Karpas-422 (cell line): ENCODE measurements around the gene UGT1A4. TPM values are rescaled to one million over a fixed set of nuclear protein-coding genes. Genes with fewer than 3 reads are reported as not detected.

ENCODE experiments used
- DNase-seq: peaks from one replicate; pipeline ENCODE4 v3.0.0-alpha.2; 2015
- H2AFZ ChIP-seq: fragments of 200-600 bp; sonication (generic); 2 replicates; pipeline ENCODE4 v1.6.1; 2014; ENCODE audit warnings: antibody characterized with exemption, low read length, mixed read lengths
- H3K27ac ChIP-seq: fragments of 200-600 bp; sonication (generic); 2 replicates; pipeline ENCODE4 v1.5.1; 2014; ENCODE audit warnings: mild to moderate bottlenecking, low read length, moderate library complexity
- H3K27me3 ChIP-seq: fragments of 200-600 bp; sonication (generic); 2 replicates; pipeline ENCODE4 v1.6.1; 2014; ENCODE audit warnings: low read length, mixed read lengths
- H3K36me3 ChIP-seq: fragments of 200-600 bp; sonication (generic); 2 replicates; pipeline ENCODE4 v1.6.1; 2014; ENCODE audit warnings: low read length, mixed read lengths; ENCODE audit not compliant: insufficient read depth
- H3K4me1 ChIP-seq: fragments of 200-600 bp; sonication (generic); 2 replicates; pipeline ENCODE4 v1.6.1; 2014; ENCODE audit warnings: mild to moderate bottlenecking, low read length, mixed read lengths
- H3K4me2 ChIP-seq: fragments of 200-600 bp; sonication (generic); 2 replicates; pipeline ENCODE4 v1.6.1; 2014; ENCODE audit warnings: low read length, low read depth, mild to moderate bottlenecking; ENCODE audit not compliant: poor library complexity, severe bottlenecking
- H3K4me3 ChIP-seq: fragments of 200-600 bp; sonication (generic); 2 replicates; pipeline ENCODE4 v1.5.1; 2014; ENCODE audit warnings: mild to moderate bottlenecking, antibody characterized with exemption, low read length, mixed read lengths
- H3K79me2 ChIP-seq: fragments of 200-600 bp; sonication (generic); 2 replicates; pipeline ENCODE4 v1.6.1; 2014; ENCODE audit warnings: mild to moderate bottlenecking, low read length, mixed read lengths
- H3K9ac ChIP-seq: fragments of 200-600 bp; sonication (generic); 2 replicates; pipeline ENCODE4 v1.6.0; 2014; ENCODE audit warnings: low read length
- H3K9me2 ChIP-seq: fragments of 200-600 bp; sonication (generic), shearing (Covaris generic); replicated peaks from 2 replicates; pipeline ENCODE4 v1.6.0; 2014; ENCODE audit warnings: mild to moderate bottlenecking, low read length, moderate library complexity; ENCODE audit not compliant: insufficient read depth
- H3K9me3 ChIP-seq: fragments of 300-700, 200-600 bp; sonication (generic); 2 replicates; pipeline ENCODE4 v1.6.1; 2014; ENCODE audit warnings: low read length, mixed read lengths
- H4K20me1 ChIP-seq: fragments of 200-600 bp; sonication (generic); 2 replicates; pipeline ENCODE4 v1.6.1; 2014; ENCODE audit warnings: mild to moderate bottlenecking, antibody characterized with exemption, low read length, low read depth; ENCODE audit not compliant: insufficient read depth
- total RNA-seq: library from RNA; depleted of rRNA; stranded (reverse); fragments of >200 nt; shearing (Covaris generic); gene quantifications from 2 replicates; pipeline ENCODE4 v1.2.3, GENCODE V29; 2014; ENCODE audit warnings: low replicate concordance

UGT1A4 gene
- total RNA-seq, 1 experiment from 2014 or later: not detected

GRCh38 chr2:233705911-233706506, 12.5 kb upstream of the UGT1A4 start:
- Histone ChIP-seq H3K4me2 (no peak overlapping the region), H3K4me3 (no peak overlapping the region), H3K79me2 (no peaks in the 10 kb centered on the region)

DNA sequence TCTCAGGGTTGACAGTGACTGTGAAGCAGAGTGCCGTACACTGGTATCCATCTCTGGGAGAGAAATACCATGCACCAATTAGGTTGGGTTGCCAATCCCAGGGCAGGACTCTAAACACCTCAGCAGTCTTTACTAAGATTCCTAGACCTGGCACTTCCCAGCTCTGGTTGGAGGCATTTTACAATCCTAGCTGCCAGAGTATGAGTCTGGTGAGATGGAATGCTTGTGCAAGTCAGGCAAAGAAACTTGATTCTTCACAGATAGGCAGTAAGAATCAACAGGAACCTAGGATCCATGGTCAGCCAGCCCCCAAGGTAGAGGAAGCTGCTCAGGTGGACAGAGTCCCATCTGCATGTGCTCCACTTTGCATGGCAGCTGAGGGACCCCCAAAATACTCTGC, 11.8 kb upstream of the UGT1A4 start:
- Histone ChIP-seq H3K9me3 (no peaks in the 10 kb centered on the region), H3K9ac (no peak overlapping the region), H3K4me2 (no peak overlapping the region), H4K20me1 (no peaks in the 10 kb centered on the region), H2AFZ (no peak overlapping the region), H3K27me3 (no peaks in the 10 kb centered on the region), H3K4me1 (no peaks in the 10 kb centered on the region), H3K36me3 (no peaks in the 10 kb centered on the region), H3K79me2 (no peaks in the 10 kb centered on the region), H3K9me2 (no peaks in the 10 kb centered on the region), H3K4me3 (no peak overlapping the region), H3K27ac (no peak overlapping the region)
- DNase-seq: no peak

More at GRCh38 chr2:233705911-233706506, 12.5 kb upstream of the UGT1A4 start:
- DNase-seq: no peak
- Histone ChIP-seq H3K4me1 (no peaks in the 10 kb centered on the region), H3K9ac (no peak overlapping the region), H2AFZ (no peak overlapping the region), H3K9me2 (no peaks in the 10 kb centered on the region), H3K27me3 (no peaks in the 10 kb centered on the region), H4K20me1 (no peaks in the 10 kb centered on the region), H3K27ac (no peak overlapping the region), H3K9me3 (no peaks in the 10 kb centered on the region), H3K36me3 (no peaks in the 10 kb centered on the region)

DNA sequence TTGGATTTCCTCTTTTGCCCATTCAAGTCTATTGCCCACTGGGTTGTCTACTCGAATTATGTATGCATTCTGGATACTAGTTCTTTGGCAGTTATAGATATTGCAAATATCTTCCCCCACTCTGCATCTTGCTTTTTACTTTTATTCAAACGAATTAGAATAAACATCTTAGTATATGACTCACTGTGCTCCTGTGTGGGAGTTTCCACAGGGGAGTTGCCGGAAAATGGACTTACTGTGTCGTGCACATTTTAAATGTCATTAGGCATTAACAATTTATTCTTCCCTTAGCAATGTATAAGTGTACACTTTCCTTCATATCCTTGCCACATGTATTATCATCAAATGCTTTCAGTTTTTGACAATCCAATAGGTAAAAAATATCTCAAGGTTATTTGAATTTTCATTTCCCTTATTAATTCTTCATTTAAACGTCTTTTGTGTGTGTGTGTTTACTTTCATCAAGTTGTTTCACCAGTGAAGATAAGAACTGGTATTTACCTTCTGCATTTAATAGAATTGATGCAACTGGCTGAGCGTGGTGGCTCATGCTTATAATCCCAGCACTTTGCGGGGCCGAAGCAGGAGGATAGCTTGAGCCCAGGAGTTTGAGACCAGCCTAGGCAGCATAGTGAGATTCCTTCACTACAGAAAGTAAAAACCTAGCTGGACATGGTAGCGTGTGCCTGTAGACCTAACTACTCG, 10.4 kb upstream of the UGT1A4 start:
- no peak for DNase-seq
- no peaks in the 10 kb centered on the region for H3K4me1 ChIP-seq
- no peak overlapping the region for H2AFZ ChIP-seq
- H3K9ac ChIP-seq: no peak overlapping the region
- H3K79me2 ChIP-seq: no peaks in the 10 kb centered on the region
- H3K27ac ChIP-seq: no peak overlapping the region
- no peaks in the 10 kb centered on the region for H3K27me3 ChIP-seq
- H3K4me3 ChIP-seq: no peak overlapping the region
- no peaks in the 10 kb centered on the region for H3K9me3 ChIP-seq
- H3K4me2 ChIP-seq: no peak overlapping the region
- H3K9me2 ChIP-seq: no peaks in the 10 kb centered on the region
- no peaks in the 10 kb centered on the region for H3K36me3 ChIP-seq
- H4K20me1 ChIP-seq: no peaks in the 10 kb centered on the region

GRCh38 chr2:233708942-233709341, 9.6 kb upstream of the UGT1A4 start:
- Histone ChIP-seq H3K79me2 (no peaks in the 10 kb centered on the region), H3K4me2 (no peak overlapping the region)

DNA sequence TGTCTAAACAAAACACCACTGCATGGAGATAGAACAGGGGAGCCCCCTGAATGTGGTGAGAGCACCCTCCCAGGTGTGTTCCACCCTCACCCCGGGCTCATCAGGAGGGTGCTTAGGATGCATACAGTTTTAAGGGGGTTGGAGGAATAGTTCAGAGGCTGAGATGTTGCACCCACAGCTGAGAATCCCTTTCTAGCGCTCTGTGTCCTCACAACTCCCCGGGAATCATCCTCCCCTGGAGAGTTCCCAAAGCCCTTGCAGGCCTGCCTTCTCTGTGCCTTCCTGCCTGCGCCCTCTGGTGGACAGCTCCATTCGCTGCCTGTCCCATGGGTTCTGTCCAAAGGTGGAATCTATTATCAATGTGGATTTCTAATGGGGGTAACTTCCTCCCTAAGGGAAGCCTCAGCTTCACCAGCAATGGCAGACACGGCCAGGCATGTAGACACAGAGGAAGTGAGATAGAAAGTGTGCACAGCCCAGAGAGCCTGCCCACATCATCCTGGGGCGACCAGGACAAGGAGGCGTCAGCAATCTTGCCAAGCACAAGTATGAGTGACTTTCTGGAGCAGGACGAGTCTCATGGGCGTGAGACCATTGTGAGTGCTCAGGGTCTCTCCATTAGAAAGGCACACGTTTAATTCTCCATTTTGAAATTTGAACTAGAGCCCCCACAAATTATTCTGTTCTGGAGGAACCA, 7.1 kb upstream of the UGT1A4 start:
- no peaks in the 10 kb centered on the region for H3K79me2 ChIP-seq
- H3K4me1 ChIP-seq: no peaks in the 10 kb centered on the region
- no peak overlapping the region for H2AFZ ChIP-seq
- H3K27me3 ChIP-seq: no peaks in the 10 kb centered on the region
- no peaks in the 10 kb centered on the region for H4K20me1 ChIP-seq
- no peak overlapping the region for H3K4me2 ChIP-seq
- H3K27ac ChIP-seq: no peak overlapping the region
- DNase-seq: peak; percentile 84
- H3K9me3 ChIP-seq: no peaks in the 10 kb centered on the region
- H3K9me2 ChIP-seq: no peaks in the 10 kb centered on the region
- no peak overlapping the region for H3K4me3 ChIP-seq
- H3K36me3 ChIP-seq: no peaks in the 10 kb centered on the region
- H3K9ac ChIP-seq: no peak overlapping the region

More at GRCh38 chr2:233708942-233709341, 9.6 kb upstream of the UGT1A4 start:
- Histone ChIP-seq H3K27me3 (no peaks in the 10 kb centered on the region), H4K20me1 (no peaks in the 10 kb centered on the region), H3K27ac (no peak overlapping the region), H3K9ac (no peak overlapping the region), H3K36me3 (no peaks in the 10 kb centered on the region), H3K9me2 (no peaks in the 10 kb centered on the region), H3K4me3 (no peak overlapping the region), H3K9me3 (no peaks in the 10 kb centered on the region), H3K4me1 (no peaks in the 10 kb centered on the region), H2AFZ (no peak overlapping the region)
- peak; percentile 42 for DNase-seq

GRCh38 chr2:233712611-233713261, 5.8 kb upstream of the UGT1A4 start, which contains the start of gene UGT1A5:
TSS of gene UGT1A5 (plus strand) at chr2:233712907. CDS start at chr2:233712992, 85 bp downstream.
- no peak within 1 kb of the TSS for H3K4me3 ChIP-seq
- no peak within 1 kb of the TSS for H3K9ac ChIP-seq
- peak; percentile 21 for DNase-seq
- H3K27me3 ChIP-seq: no peaks in the 10 kb centered on the region
- no peaks in the 10 kb centered on the region for H3K4me1 ChIP-seq
- no peaks in the 10 kb centered on the region for H4K20me1 ChIP-seq
- no peaks in the 10 kb centered on the region for H3K36me3 ChIP-seq
- no peak within 1 kb of the TSS for H2AFZ ChIP-seq
- no peaks in the 10 kb centered on the region for H3K79me2 ChIP-seq
- no peaks in the 10 kb centered on the region for H3K9me2 ChIP-seq
- H3K9me3 ChIP-seq: no peaks in the 10 kb centered on the region
- H3K4me2 ChIP-seq: no peak within 1 kb of the TSS
- no peak within 1 kb of the TSS for H3K27ac ChIP-seq

DNA sequence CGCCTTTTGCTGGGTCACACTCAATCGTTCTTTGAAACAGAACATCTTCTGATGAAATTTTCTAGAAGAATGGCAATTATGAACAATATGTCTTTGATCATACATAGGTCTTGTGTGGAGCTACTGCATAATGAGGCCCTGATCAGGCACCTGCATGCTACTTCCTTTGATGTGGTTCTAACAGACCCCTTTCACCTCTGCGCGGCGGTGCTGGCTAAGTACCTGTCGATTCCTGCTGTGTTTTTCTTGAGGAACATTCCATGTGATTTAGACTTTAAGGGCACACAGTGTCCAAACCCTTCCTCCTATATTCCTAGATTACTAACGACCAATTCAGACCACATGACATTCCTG, 5.3 kb upstream of the UGT1A4 start:
- H4K20me1 ChIP-seq: no peaks in the 10 kb centered on the region
- H3K9me2 ChIP-seq: no peaks in the 10 kb centered on the region
- no peaks in the 10 kb centered on the region for H3K4me1 ChIP-seq
- no peaks in the 10 kb centered on the region for H3K79me2 ChIP-seq
- no peak overlapping the region for H3K4me2 ChIP-seq
- no peak overlapping the region for H3K9ac ChIP-seq
- H3K4me3 ChIP-seq: no peak overlapping the region
- no peaks in the 10 kb centered on the region for H3K36me3 ChIP-seq
- no peak overlapping the region for H2AFZ ChIP-seq
- no peaks in the 10 kb centered on the region for H3K27me3 ChIP-seq
- H3K9me3 ChIP-seq: no peaks in the 10 kb centered on the region
- no peak overlapping the region for H3K27ac ChIP-seq
- DNase-seq: no peak

DNA sequence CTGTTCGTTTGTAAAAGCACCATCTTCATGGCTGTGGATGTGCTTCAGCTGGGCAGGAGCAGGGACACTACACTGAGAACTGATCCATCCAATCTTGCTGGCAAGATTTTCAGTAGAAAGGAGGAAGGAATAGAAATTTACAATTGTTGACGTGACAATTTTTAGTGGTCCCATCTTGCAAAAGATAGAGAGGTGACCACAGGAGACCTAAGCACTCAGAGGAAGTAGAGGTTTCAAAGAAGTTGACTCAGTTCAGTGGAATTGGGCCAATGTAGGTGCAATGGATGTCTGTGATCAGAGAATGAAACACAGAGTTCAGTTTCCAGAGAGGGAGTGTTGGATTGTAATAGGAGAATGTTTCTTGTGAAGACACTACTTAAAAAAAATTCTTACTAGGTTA, 4.4 kb upstream of the UGT1A4 start:
- no peaks in the 10 kb centered on the region for H3K9me2 ChIP-seq
- no peaks in the 10 kb centered on the region for H3K36me3 ChIP-seq
- H3K27ac ChIP-seq: no peak overlapping the region
- H3K4me2 ChIP-seq: no peak overlapping the region
- no peaks in the 10 kb centered on the region for H3K27me3 ChIP-seq
- no peak overlapping the region for H3K4me3 ChIP-seq
- no peaks in the 10 kb centered on the region for H4K20me1 ChIP-seq
- DNase-seq: no peak
- H3K79me2 ChIP-seq: no peaks in the 10 kb centered on the region
- no peak overlapping the region for H3K9ac ChIP-seq
- H3K4me1 ChIP-seq: no peaks in the 10 kb centered on the region
- H2AFZ ChIP-seq: no peak overlapping the region
- H3K9me3 ChIP-seq: no peaks in the 10 kb centered on the region
